ENCODE data around the gene LIG1. TPM values are rescaled to one million over a fixed set of nuclear protein-coding genes. Genes with fewer than 3 reads are reported as not detected.

LIG1 gene
- total and polyA plus RNA-seq, 2 donors (not counting 3 experiments of a cell fraction or from before 2014, with no cell fraction given): 64.0 to 94.7 TPM

- H4K20me1 ChIP-seq (replicated peaks; ENCODE audit: control insufficient read depth, extremely low read depth, insufficient read depth, low read length): no peaks in the 10 kb centered on the region
- peak; percentile 98 for DNase-seq (ENCODE audit: low read depth, low spot score)
- peak overlapping the region; percentile 35 to 90 (median 52) for H3K4me3 ChIP-seq (replicated peaks in 1 of 3; ENCODE audit: insufficient read depth in 1 of 3, low read depth in 1 of 3, low read length in 3 of 3)
- TF ChIP-seq MAX (IDR thresholded peaks at IDR 0.05; ENCODE audit: insufficient read depth, insufficient read length): peak; percentile 38
- peak; percentile 38 for TF ChIP-seq POLR2A (IDR thresholded peaks at IDR 0.05; ENCODE audit: low read depth, low read length)
- TF ChIP-seq MYC (IDR thresholded peaks at IDR 0.05; ENCODE audit: low read depth, low read length): no peak
- peak; percentile 92 for FAIRE-seq
- no peaks in the 10 kb centered on the region for H3K9me1 ChIP-seq (replicated peaks; ENCODE audit: control insufficient read depth, extremely low read depth, insufficient read depth, low read length)
- peak overlapping the region; percentile 64 for H3K27ac ChIP-seq (ENCODE audit: insufficient read depth, low read depth, low read length)
- H3K4me2 ChIP-seq (ENCODE audit: insufficient read depth, low read length): peak overlapping the region; percentile 93
- dilution Hi-C loops (cut with MboI; ENCODE audit: extremely low pct_ligation_motif_present, low sequenced_read_pairs) (no loop called here), intact Hi-C loops (cut with micrococcal nuclease) (loop anchor here (1.0 to 2.0 kb wide), 4 partner anchors 15 to 51 kb away; partner anchors contain the start of genes LIG1 and ZSWIM9)
- no peaks in the 10 kb centered on the region for H3K36me3 ChIP-seq (ENCODE audit: control insufficient read depth in 2 of 2, extremely low read depth in 1 of 2, insufficient read depth in 2 of 2, low read length in 2 of 2)
- H2AFZ ChIP-seq (ENCODE audit: low read depth, low read length): peak overlapping the region; percentile 89
- H3K27me3 ChIP-seq (ENCODE audit: control insufficient read depth in 2 of 2, insufficient read depth in 2 of 2, low read length in 2 of 2): no peaks in the 10 kb centered on the region
- H3K9me3 ChIP-seq (replicated peaks; ENCODE audit: control insufficient read depth, insufficient read depth, low read length): no peaks in the 10 kb centered on the region
- no peaks in the 10 kb centered on the region for H3K79me2 ChIP-seq (ENCODE audit: control insufficient read depth, insufficient read depth, low read length)
- CTCF ChIA-PET: interaction anchor here (0.6 to 6.4 kb wide), 22 partner anchors 9 to 240 kb away, joined by 3 to 43 read pairs (median 4); partner anchors contain the start of gene ZSWIM9
- POLR2A ChIA-PET: interaction anchor here (0.7 to 2.3 kb wide), 7 partner anchors 12 to 93 kb away, joined by 3 to 9 read pairs (median 5); partner anchors contain the start of genes CARD8 and PLA2G4C
- no TSS peak for BruUV-seq (replicated peaks)
- H3K9ac ChIP-seq (replicated peaks; ENCODE audit: extremely low read depth, insufficient read depth, low read length): peak overlapping the region; percentile 87
- peaks cover 21% of the 10 kb centered on the region for H3K4me1 ChIP-seq (ENCODE audit: control insufficient read depth, extremely low read depth, insufficient read depth, low read length)
Observed at GRCh38 chr19:48203794-48204628, 33.9 kb upstream of the LIG1 start.

- Histone ChIP-seq H3K79me2 (ENCODE audit: control insufficient read depth, insufficient read depth, low read length) (no peaks in the 10 kb centered on the region), H3K27me3 (ENCODE audit: control insufficient read depth in 2 of 2, insufficient read depth in 2 of 2, low read length in 2 of 2) (no peaks in the 10 kb centered on the region), H3K4me1 (ENCODE audit: control insufficient read depth, extremely low read depth, insufficient read depth, low read length) (peaks cover 21% of the 10 kb centered on the region), H3K27ac (ENCODE audit: insufficient read depth, low read depth, low read length) (peak overlapping the region; percentile 64), H3K9me3 (replicated peaks; ENCODE audit: control insufficient read depth, insufficient read depth, low read length) (no peaks in the 10 kb centered on the region), H2AFZ (ENCODE audit: low read depth, low read length) (peak overlapping the region; percentile 89), H4K20me1 (replicated peaks; ENCODE audit: control insufficient read depth, extremely low read depth, insufficient read depth, low read length) (no peaks in the 10 kb centered on the region), H3K4me2 (ENCODE audit: insufficient read depth, low read length) (peak overlapping the region; percentile 93), H3K36me3 (ENCODE audit: control insufficient read depth in 2 of 2, extremely low read depth in 1 of 2, insufficient read depth in 2 of 2, low read length in 2 of 2) (no peaks in the 10 kb centered on the region), H3K4me3 (replicated peaks in 1 of 3; ENCODE audit: insufficient read depth in 1 of 3, low read depth in 1 of 3, low read length in 3 of 3) (peak overlapping the region; percentile 35 to 90 (median 52)), H3K9me1 (replicated peaks; ENCODE audit: control insufficient read depth, extremely low read depth, insufficient read depth, low read length) (no peaks in the 10 kb centered on the region), H3K9ac (replicated peaks; ENCODE audit: extremely low read depth, insufficient read depth, low read length) (peak overlapping the region; percentile 87)
- dilution Hi-C loops (cut with MboI; ENCODE audit: extremely low pct_ligation_motif_present, low sequenced_read_pairs): no loop called here
- intact Hi-C loops (cut with micrococcal nuclease): loop anchor here (1.0 kb wide), 1 partner anchor 33 kb away; the partner anchor contains the start of genes LIG1 and ZSWIM9
- ChIA-PET POLR2A (interaction anchor here (0.7 to 2.3 kb wide), 7 partner anchors 12 to 93 kb away, joined by 3 to 9 read pairs (median 5); partner anchors contain the start of genes CARD8 and PLA2G4C), CTCF (interaction anchor here (0.6 to 6.4 kb wide), 20 partner anchors 9 to 238 kb away, joined by 3 to 43 read pairs (median 5); partner anchors contain the start of gene ZSWIM9)
- FAIRE-seq (no peak), DNase-seq (ENCODE audit: low read depth, low spot score) (no peak)
- TF ChIP-seq EZH2 (IDR thresholded peaks at IDR 0.05; ENCODE audit: borderline replicate concordance, low read depth, low read length, severe bottlenecking) (no peak), CTCF (IDR thresholded peaks at IDR 0.05; ENCODE audit: extremely low read depth in 1 of 2, insufficient read depth in 1 of 2, low read depth in 1 of 2, low read length in 2 of 2) (no peak), GATA2 (IDR thresholded peaks at IDR 0.05; ENCODE audit: insufficient read depth, insufficient read length, low read depth, low read length) (no peak)
- BruUV-seq (replicated peaks): TSS peak; percentile 48
Observed at GRCh38 chr19:48203222-48203793, 33.2 kb upstream of the LIG1 start.

Data from endothelial cell of umbilical vein (primary cell).